Mesothelial cell of epicardium (in vitro differentiated cells): ENCODE data around the gene CXCR1. TPM values are rescaled to one million over a fixed set of nuclear protein-coding genes. Genes with fewer than 3 reads are reported as not detected.

Experiments used
- DNase-seq, 2 experiments: peaks; one replicate each; pipeline ENCODE4 v3.0.0; 2021; ENCODE audit warnings: low spot score in 2 of 2; ENCODE audit not compliant: unreplicated experiment in 2 of 2
- H3K27ac Mint-ChIP-seq: 2 replicates; pipeline ENCODE4 v1.8.0; 2021; ENCODE audit warnings: mixed read lengths
- H3K27me3 Mint-ChIP-seq: 2 replicates; pipeline ENCODE4 v1.8.0; 2021; ENCODE audit warnings: low read depth, mixed read lengths
- H3K36me3 Mint-ChIP-seq: 2 replicates; pipeline ENCODE4 v1.8.0; 2021; ENCODE audit warnings: mixed read lengths
- H3K4me1 Mint-ChIP-seq: 2 replicates; pipeline ENCODE4 v1.8.0; 2021; ENCODE audit warnings: mixed read lengths
- H3K4me3 Mint-ChIP-seq: 2 replicates; pipeline ENCODE4 v1.8.0; 2021; ENCODE audit warnings: mild to moderate bottlenecking, moderate library complexity, mixed read lengths
- H3K9me3 Mint-ChIP-seq: 2 replicates; pipeline ENCODE4 v1.8.0; 2021; ENCODE audit warnings: mixed read lengths
- total RNA-seq: library from RNA; stranded (reverse); gene quantifications from 3 replicates; pipeline ENCODE4 v1.2.1, GENCODE V29; 2021
- TF ChIP-seq, protein P1 (sequence below): fragments of 200-600 bp; sonication (generic); IDR thresholded peaks from one replicate; pipeline ENCODE4 v1.5.0; 2021; ENCODE audit warnings: antibody characterized with exemption; ENCODE audit not compliant: unreplicated experiment

CXCR1 gene
- total RNA-seq, 1 donor from 2014 or later = not detected

DNA sequence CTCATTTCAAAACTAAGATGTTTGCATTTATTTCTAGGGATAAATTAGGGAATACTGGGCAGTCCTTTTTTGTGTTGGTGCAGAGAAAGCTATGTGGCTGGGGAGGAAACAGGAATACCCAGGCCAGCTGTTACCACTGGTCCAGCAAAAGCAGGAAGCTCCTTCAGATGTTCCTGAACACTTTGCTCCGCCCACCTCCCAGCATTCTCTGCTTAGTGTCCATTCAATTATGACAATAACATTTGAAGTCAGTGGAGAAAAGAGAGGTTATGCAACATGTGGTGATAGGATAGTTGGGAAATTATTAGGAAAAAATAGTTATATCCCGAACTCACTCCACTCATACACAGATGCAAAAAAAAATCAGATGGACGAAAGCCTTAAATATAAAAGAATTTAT is 28.1 kb upstream of the CXCR1 start:
- Mint-ChIP-seq H3K4me1 (no peaks in the 10 kb centered on the region), H3K27ac (no peak overlapping the region), H3K9me3 (no peaks in the 10 kb centered on the region), H3K27me3 (peaks cover 21% of the 10 kb centered on the region), H3K4me3 (no peak overlapping the region), H3K36me3 (no peaks in the 10 kb centered on the region)
- no peak for DNase-seq
- TF ChIP-seq, protein P1, sequence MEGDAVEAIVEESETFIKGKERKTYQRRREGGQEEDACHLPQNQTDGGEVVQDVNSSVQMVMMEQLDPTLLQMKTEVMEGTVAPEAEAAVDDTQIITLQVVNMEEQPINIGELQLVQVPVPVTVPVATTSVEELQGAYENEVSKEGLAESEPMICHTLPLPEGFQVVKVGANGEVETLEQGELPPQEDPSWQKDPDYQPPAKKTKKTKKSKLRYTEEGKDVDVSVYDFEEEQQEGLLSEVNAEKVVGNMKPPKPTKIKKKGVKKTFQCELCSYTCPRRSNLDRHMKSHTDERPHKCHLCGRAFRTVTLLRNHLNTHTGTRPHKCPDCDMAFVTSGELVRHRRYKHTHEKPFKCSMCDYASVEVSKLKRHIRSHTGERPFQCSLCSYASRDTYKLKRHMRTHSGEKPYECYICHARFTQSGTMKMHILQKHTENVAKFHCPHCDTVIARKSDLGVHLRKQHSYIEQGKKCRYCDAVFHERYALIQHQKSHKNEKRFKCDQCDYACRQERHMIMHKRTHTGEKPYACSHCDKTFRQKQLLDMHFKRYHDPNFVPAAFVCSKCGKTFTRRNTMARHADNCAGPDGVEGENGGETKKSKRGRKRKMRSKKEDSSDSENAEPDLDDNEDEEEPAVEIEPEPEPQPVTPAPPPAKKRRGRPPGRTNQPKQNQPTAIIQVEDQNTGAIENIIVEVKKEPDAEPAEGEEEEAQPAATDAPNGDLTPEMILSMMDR = no peak

DNA sequence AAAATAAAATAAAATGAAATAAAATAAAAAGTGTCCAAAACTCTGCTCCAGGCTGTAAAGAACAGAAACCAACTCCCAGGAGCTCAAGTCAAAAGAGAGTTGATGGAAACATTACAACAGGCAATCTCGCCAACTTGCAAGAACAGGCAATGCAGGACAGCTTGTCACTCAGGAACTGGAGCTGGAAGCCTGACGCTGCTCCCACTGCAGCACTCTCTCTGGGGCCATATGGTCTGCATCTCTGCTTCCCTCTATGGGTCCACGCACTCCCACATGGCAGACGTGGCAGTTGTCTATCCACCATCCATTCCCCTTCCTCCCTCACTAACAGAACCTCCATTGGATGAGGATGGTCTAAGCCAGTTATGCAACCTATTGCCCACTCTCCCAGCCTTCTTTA is 26.9 kb upstream of the CXCR1 start:
- peaks cover 13% of the 10 kb centered on the region for H3K27me3 Mint-ChIP-seq
- DNase-seq = no peak
- no peaks in the 10 kb centered on the region for H3K9me3 Mint-ChIP-seq

DNA sequence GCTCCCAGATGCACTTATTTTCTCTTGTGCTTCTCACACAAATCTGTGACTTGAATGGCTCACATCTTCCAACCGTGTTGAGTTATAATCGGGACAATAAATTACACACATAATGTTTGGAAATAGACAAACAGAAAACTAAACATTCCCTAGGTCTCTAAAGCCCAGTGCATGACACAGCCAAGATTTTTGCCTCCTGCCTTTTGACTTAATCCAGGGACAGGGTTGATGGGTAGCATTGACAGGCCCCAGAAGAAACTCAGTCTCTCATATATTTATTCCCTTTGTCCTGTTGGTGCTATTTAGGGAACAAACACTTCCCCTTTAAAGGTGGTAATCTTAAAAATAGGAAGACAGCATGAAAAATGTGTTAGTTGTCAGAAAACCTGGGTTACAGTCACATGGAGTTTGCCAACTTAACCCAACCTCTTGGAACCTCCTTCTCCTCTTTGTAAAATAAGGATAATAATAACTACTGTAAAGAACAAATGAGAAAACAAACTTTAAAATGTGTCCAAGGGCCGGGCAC is 26.2 kb upstream of the CXCR1 start:
- peaks cover under 1% of the 10 kb centered on the region for H3K4me1 Mint-ChIP-seq
- TF ChIP-seq, protein P1 = no peak
- peaks cover 7% of the 10 kb centered on the region for H3K27me3 Mint-ChIP-seq
- no peak overlapping the region for H3K4me3 Mint-ChIP-seq
- no peak for DNase-seq
- no peak overlapping the region for H3K27ac Mint-ChIP-seq
- no peaks in the 10 kb centered on the region for H3K9me3 Mint-ChIP-seq
- no peaks in the 10 kb centered on the region for H3K36me3 Mint-ChIP-seq

More for the DNA sequence above, 26.9 kb upstream of the CXCR1 start:
- no peaks in the 10 kb centered on the region for H3K4me1 Mint-ChIP-seq
- no peaks in the 10 kb centered on the region for H3K36me3 Mint-ChIP-seq
- TF ChIP-seq, protein P1 = no peak
- H3K27ac Mint-ChIP-seq = no peak overlapping the region
- H3K4me3 Mint-ChIP-seq = no peak overlapping the region

DNA sequence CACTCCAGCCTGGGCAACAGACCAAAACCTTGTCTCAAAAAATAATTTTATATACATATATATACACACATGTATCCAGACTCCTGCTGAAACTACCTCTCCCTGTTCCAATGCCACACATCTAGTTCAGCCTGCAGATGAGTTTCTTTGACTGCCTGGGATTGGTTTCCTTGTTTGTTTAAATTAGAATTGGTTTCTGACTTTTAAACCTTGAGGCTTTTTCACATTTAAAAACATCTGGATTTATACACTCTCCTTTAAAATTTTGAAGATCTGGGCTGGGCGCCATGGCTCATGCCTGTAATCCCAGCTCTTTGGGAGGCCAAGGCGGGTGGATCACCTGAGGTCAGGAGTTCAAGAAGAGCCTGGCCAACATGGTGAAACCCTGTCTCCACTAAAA is 21.8 kb upstream of the CXCR1 start:
- Mint-ChIP-seq H3K4me1 (peaks cover 12% of the 10 kb centered on the region), H3K36me3 (no peaks in the 10 kb centered on the region), H3K4me3 (no peak overlapping the region), H3K27ac (no peak overlapping the region), H3K9me3 (no peaks in the 10 kb centered on the region), H3K27me3 (peaks cover 2% of the 10 kb centered on the region)
- no peak for DNase-seq
- TF ChIP-seq, protein P1 = no peak

DNA sequence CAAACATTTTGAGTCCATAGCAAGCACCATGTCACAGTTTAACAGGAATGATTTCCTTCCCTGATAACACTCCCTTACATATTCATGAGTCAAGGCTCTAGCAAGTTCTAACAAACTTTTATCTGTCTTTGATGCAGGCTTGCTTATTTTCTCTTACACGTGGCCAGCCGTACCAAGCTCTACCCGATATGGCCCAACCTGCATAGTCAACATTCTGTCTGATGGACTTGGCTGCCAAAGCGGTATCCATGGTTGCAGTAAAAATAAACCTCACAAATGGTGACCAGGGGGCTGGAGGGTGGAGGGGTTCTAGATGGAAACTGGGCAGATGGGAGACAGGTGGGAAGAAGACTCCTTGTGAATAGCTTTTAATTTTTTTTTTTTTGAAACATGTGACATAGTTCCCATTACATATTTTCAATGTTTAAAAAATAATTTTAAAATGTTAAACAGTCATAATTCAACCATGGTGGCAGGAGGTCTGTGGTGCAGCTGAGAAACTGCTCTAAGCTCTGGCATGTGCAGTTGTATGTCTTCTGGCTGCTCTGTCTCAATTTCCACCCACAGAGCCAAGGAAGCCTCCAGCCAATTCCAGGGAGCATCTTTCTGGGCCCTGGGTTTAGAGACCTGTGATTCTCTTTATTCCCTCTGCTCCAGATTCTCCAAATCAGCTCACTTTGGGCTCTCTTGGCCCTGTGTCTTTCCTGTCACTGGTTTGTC is 20.7 kb upstream of the CXCR1 start:
- H3K9me3 Mint-ChIP-seq = no peaks in the 10 kb centered on the region
- H3K4me1 Mint-ChIP-seq = peaks cover 12% of the 10 kb centered on the region

More for the DNA sequence above, 20.7 kb upstream of the CXCR1 start:
- TF ChIP-seq, protein P1 = no peak
- peak overlapping the region; percentile 82 for H3K27ac Mint-ChIP-seq
- DNase-seq = no peak
- no peak overlapping the region for H3K4me3 Mint-ChIP-seq
- H3K36me3 Mint-ChIP-seq = no peaks in the 10 kb centered on the region
- H3K27me3 Mint-ChIP-seq = peaks cover 2% of the 10 kb centered on the region
